ENCODE data around the gene ROBO1.

The ROBO1 gene

GRCh38 chr3:78940128-78940527 lies 827.7 kb downstream of the ROBO1 start:
- in situ Hi-C loops (cut with MboI; ENCODE audit: low sequenced_read_pairs): no loop called here

DNA sequence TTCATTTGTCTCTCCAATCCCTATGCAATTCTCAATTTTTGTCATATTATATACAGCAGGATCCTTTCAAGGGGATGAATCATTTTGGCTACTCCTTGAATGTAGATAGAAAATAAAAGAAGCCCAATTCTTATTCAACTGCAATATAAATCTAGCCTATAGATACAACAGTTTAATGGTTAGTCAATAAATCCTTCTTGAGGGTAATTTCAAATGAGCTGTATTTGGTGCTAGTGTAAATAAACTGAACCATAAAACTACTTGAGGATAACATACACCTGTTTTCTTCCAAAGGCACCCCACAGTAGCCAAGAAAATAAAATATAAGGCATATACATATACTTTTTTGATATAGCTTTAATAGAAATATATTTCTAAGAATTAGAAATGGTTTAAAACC lies 830.3 kb downstream of the ROBO1 start:
- in situ Hi-C loops (cut with MboI; ENCODE audit: low sequenced_read_pairs): no loop called here

GRCh38 chr3:78927759-78928158 lies 840.0 kb downstream of the ROBO1 start:
- in situ Hi-C loops (cut with MboI; ENCODE audit: low sequenced_read_pairs): no loop called here

DNA sequence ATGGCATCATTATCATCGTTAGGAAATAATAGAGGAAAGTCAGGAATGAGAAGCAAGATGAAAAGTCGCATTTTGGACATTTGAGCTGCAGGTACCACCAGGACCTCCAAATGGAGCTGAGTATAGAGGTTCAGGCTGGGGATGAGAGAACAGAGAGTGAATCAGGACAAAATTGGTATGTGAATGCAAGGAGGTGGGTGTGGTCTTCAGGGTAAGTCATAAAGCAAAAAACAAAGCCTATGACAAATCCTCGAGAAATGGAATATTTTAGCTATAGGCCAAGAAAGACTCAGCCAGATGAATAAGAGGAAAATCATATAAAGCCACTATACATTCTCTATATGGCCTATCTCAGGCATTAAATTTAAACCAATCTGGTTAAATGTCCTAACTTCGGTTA lies 841.3 kb downstream of the ROBO1 start:
- in situ Hi-C loops (cut with MboI; ENCODE audit: low sequenced_read_pairs): no loop called here

DNA sequence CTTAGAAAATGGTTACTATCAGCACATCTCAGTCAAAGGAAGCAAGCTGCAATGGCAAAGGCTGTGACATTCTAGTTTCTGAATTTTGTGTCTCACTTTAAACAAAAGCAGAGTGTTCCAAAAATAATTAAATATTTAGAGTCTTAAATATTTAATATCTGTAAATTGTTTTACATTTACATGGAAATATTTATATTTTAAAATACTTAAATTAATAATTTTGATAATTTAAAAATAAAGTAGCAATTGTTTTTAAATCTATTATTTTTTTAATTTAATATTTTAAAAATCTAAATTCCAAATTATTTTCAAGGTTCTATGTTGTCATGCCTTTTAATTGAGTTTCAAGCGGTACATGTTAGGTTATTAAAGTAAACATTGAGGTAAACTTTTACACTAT lies 843.1 kb downstream of the ROBO1 start:
- in situ Hi-C loops (cut with MboI; ENCODE audit: low sequenced_read_pairs): no loop called here

- in situ Hi-C loops (cut with MboI; ENCODE audit: low sequenced_read_pairs): no loop called here
Measured at GRCh38 chr3:78919021-78919755, 848.6 kb downstream of the ROBO1 start.

DNA sequence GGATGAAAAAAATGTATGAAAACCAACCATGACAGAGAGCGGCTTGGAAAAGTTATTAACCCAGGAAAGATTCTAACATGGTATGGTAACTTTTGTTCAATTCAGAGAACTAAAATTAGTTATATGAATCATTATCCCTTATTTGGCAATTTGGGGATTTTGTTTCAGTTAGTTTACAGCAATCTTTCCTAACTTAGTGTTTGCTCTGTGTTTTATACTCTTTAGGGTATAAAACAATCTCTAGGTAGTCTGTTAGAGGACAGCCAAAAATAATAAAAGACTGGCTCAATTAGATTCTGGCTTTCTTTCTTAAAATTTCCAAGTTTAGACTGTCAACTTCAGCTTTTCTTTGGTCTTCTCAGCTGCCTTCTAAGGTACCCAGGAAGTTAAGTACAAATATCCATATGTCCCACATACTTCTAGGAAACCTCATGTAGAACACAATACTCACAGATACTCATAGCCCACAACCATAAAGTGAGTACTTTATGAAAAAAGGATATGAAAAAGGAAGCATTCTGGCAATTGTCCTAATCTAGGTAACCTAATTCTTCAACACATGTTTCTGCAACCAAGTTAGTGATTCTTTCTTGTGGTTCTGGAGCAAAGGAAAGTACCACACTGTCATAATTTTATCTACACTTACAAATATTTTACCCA lies 849.3 kb downstream of the ROBO1 start:
- in situ Hi-C loops (cut with MboI; ENCODE audit: low sequenced_read_pairs): no loop called here

- in situ Hi-C loops (cut with MboI; ENCODE audit: low sequenced_read_pairs): no loop called here
Measured at GRCh38 chr3:78917536-78917935, 850.3 kb downstream of the ROBO1 start.

GRCh38 chr3:78913711-78914110 lies 854.1 kb downstream of the ROBO1 start:
- in situ Hi-C loops (cut with MboI; ENCODE audit: low sequenced_read_pairs): no loop called here

DNA sequence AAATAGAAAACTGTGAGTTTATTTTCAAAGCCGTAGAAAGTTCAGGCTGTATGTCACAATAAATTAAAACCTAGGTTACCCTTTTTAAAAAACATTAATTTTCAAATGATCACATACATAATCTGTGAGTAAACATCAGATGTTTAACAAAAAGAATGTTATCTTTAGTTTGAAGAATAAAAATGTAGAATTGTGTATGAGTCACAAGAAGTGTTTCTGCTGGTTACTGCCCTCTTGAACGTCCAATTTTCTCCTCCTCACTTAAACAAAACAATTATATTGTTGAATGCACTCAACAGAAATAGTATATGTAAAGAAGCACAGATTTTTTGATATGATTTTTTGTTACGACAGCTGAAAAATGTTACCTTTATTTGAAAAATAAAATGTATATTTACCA lies 855.1 kb downstream of the ROBO1 start:
- in situ Hi-C loops (cut with MboI; ENCODE audit: low sequenced_read_pairs): no loop called here

GRCh38 chr3:78912259-78912658 lies 855.5 kb downstream of the ROBO1 start:
- in situ Hi-C loops (cut with MboI; ENCODE audit: low sequenced_read_pairs): no loop called here

GRCh38 chr3:78911394-78911793 lies 856.4 kb downstream of the ROBO1 start:
- in situ Hi-C loops (cut with MboI; ENCODE audit: low sequenced_read_pairs): no loop called here

- in situ Hi-C loops (cut with MboI; ENCODE audit: low sequenced_read_pairs): no loop called here
Measured at GRCh38 chr3:78908236-78908635, 859.6 kb downstream of the ROBO1 start.

DNA sequence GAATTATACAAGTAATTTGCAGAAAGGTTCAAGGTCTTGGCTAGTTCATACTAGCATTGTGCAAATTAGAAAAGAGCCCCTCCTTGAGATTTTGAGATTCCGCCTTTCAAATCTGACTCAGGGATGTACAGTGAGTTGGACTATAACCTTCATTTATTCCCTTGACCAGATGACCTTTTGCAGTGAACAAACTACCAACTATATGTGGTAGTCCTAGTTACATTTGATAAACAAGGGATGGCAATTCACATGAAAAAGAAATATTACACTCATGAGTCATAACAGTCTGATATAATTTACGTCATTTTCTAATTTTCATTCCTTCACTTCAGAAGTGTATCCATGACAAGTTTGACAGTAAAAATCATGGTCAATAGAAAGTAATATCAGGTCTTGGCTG lies 860.4 kb downstream of the ROBO1 start:
- in situ Hi-C loops (cut with MboI; ENCODE audit: low sequenced_read_pairs): no loop called here

GRCh38 chr3:78906930-78907329 lies 860.9 kb downstream of the ROBO1 start:
- in situ Hi-C loops (cut with MboI; ENCODE audit: low sequenced_read_pairs): no loop called here

- in situ Hi-C loops (cut with MboI; ENCODE audit: low sequenced_read_pairs): no loop called here
Measured at GRCh38 chr3:78906245-78906644, 861.6 kb downstream of the ROBO1 start.

DNA sequence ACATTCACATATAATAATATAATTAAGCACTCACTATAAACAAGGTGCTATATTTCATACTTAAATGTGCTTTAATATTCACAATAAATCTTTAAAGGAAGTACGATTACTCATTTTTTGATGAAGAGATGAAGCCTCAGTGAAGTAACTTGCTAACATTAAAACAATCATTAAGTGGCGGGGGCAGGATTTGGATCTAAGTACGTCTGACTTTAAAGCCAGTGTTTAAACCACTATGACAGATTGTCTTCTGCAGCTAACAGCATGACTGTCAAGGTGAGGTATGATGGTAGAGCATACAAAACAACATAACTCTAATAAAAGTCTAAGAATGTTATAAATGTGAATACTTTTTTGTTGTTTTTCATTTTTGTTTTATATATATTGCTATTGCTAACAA lies 862.1 kb downstream of the ROBO1 start:
- in situ Hi-C loops (cut with MboI; ENCODE audit: low sequenced_read_pairs): no loop called here

DNA sequence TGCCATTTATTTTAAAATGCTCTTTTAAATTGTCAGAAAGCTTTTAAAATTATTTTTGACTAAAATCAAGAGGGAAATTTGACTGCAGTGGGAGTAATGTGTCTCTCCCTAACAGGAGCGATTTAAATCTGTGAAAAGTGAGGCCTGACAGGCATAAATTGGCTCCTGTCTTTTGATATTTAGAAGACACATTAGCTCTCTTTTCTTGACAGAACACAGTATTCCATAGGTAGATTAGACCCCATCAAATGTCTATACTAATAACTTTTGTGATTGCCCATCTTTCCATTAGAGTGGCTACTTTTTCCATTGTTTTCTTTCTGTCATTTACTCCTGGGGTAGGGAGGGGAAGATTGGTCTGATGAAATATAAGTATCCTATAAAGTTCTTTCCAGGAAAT lies 866.3 kb downstream of the ROBO1 start:
- in situ Hi-C loops (cut with MboI; ENCODE audit: low sequenced_read_pairs): no loop called here

DNA sequence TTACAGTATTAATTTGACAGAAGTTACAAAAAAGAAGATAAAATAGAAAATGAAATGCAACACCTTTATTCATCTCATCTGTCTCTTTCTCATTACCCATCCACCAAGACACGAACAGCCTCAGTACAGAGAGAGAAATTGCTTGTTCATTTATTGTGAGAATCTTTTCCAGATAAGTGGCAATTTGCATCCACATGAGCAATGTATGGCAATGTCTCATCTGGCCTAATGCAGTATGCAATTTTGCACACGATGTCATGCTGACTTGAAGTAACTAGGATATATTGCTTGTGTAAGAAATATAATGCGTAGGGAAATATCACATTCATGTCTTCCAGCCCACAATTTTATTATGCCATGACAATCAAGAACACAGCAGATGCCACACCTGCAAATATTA lies 866.9 kb downstream of the ROBO1 start:
- in situ Hi-C loops (cut with MboI; ENCODE audit: low sequenced_read_pairs): no loop called here

- in situ Hi-C loops (cut with MboI; ENCODE audit: low sequenced_read_pairs): no loop called here
Measured at GRCh38 chr3:78900426-78900825, 867.4 kb downstream of the ROBO1 start.

DNA sequence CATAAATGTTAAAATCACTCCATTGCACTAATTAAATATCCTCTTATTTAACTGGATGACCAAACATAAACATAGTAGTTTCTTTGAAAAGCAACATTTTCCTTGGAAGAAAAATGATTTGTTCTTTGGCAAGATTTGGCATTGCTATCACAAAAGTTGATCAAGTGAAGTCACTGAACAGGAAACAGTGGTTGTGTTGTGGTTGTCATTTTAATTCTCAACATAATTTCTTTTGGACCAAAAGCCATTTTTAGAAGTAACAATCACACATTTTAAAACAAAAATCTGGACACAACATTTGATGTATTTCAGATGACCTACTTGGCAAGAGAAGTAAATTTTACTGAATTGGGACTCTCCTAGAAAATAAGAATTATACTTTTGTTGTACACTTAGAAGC lies 872.3 kb downstream of the ROBO1 start:
- in situ Hi-C loops (cut with MboI; ENCODE audit: low sequenced_read_pairs): no loop called here

GRCh38 chr3:78894787-78895186 lies 873.0 kb downstream of the ROBO1 start:
- in situ Hi-C loops (cut with MboI; ENCODE audit: low sequenced_read_pairs): no loop called here

DNA sequence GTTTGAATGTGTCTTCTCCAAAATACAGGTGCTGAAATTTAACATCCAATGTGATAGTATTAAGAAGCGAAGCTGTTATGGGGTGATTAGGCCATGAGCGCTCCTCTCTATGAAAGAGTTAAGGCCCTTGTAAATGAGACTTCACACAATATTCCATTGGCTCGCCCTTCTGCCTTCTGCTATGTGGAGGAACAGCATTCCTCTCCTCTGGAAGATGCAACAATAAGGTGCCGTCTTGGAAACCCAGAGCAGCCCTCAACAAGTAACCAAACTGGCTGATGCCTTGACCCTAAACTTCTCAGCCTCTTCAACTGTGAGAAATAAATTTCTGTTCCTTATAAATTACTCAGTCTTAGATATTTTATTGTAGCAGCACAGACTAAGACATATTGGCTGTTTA lies 874.6 kb downstream of the ROBO1 start:
- in situ Hi-C loops (cut with MboI; ENCODE audit: low sequenced_read_pairs): no loop called here
